Transverse colon (tissue), 3 donors: Measurements from ENCODE around the gene CCDC9B.

Source experiments
- CTCF ChIP-seq, 5 experiments: fragments of 200-600 bp in 3 of 5; fragments of 450-650 bp in 2 of 5; sonication (generic) in 3 of 5; IDR thresholded peaks; 1 replicate in 2 of 5; 2 replicates in 3 of 5; pipeline ENCODE4 v1.5.1; 2016 to 2017; ENCODE audit warnings: antibody characterized with exemption in 5 of 5, inconsistent platforms in 3 of 5, mild to moderate bottlenecking in 2 of 5, moderate library complexity in 1 of 5
- POLR2A ChIP-seq: fragments of 450-650 bp; IDR thresholded peaks from one replicate; pipeline ENCODE4 v1.6.1; 2016; ENCODE audit warnings: antibody characterized with exemption, mild to moderate bottlenecking, moderate library complexity

- TF ChIP-seq CTCF (IDR thresholded peaks at IDR 0.05) (no peak), POLR2A (no peak)
Observed at GRCh38 chr15:40329804-40330203, 10.9 kb downstream of the CCDC9B start.
